ENCODE results near the gene CCNY.

CCNY gene

GRCh38 chr10:35420044-35420443 lies 83.7 kb downstream of the CCNY start:
- H3K27ac ChIP-seq, result no peak overlapping the region
- no peak for TF ChIP-seq ZFX (IDR thresholded peaks at IDR 0.05; ENCODE audit: borderline replicate concordance)
- no peak for TF ChIP-seq CTCF (IDR thresholded peaks at IDR 0.05)

GRCh38 chr10:35420827-35421552 lies 84.7 kb downstream of the CCNY start:
- no peak overlapping the region for H3K27ac ChIP-seq
- TF ChIP-seq CTCF (IDR thresholded peaks at IDR 0.05) (no peak), ZFX (IDR thresholded peaks at IDR 0.05; ENCODE audit: borderline replicate concordance) (no peak)

GRCh38 chr10:35421553-35422178 lies 85.4 kb downstream of the CCNY start:
- TF ChIP-seq CTCF (IDR thresholded peaks at IDR 0.05), result no peak
- TF ChIP-seq ZFX (IDR thresholded peaks at IDR 0.05; ENCODE audit: borderline replicate concordance), result no peak
- H3K27ac ChIP-seq, result no peak overlapping the region

GRCh38 chr10:35422228-35422627 lies 85.9 kb downstream of the CCNY start:
- no peak for TF ChIP-seq ZFX (IDR thresholded peaks at IDR 0.05; ENCODE audit: borderline replicate concordance)
- TF ChIP-seq CTCF (IDR thresholded peaks at IDR 0.05), result no peak
- H3K27ac ChIP-seq, result no peak overlapping the region

- H3K27ac ChIP-seq, result no peak overlapping the region
- no peak for TF ChIP-seq ZFX (IDR thresholded peaks at IDR 0.05; ENCODE audit: borderline replicate concordance)
- TF ChIP-seq CTCF (IDR thresholded peaks at IDR 0.05), result no peak
These were observed 87.4 kb downstream of the CCNY start for GRCh38 chr10:35423505-35424306.

GRCh38 chr10:35424680-35425285 lies 88.5 kb downstream of the CCNY start:
- TF ChIP-seq ZFX (IDR thresholded peaks at IDR 0.05; ENCODE audit: borderline replicate concordance) (no peak), CTCF (IDR thresholded peaks at IDR 0.05) (no peak)
- no peak overlapping the region for H3K27ac ChIP-seq
